ENCODE data around the gene TRPC6.

- TF ChIP-seq POLR2A (IDR thresholded peaks at IDR 0.05) (no peak), CTCF (IDR thresholded peaks at IDR 0.05 in 4 of 5, conservative IDR thresholded peaks at IDR 0.05 in 1 of 5) (no peak)
Observed at GRCh38 chr11:101474666-101475065, 109.1 kb downstream of the TRPC6 start.
